GF-D8 (cell line): Measurements from ENCODE around the gene STC2.

ENCODE experiments used
- DNase-seq: peaks from one replicate; lab custom pipeline; 2025; lab: John Stamatoyannopoulos, UW

The STC2 gene

GRCh38 chr5:173314166-173314952, 13.9 kb downstream of the STC2 start:
- no peak for DNase-seq

- DNase-seq = no peak
Observed at GRCh38 chr5:173313351-173313801, 14.8 kb downstream of the STC2 start.

GRCh38 chr5:173312821-173313220, 15.4 kb downstream of the STC2 start:
- no peak for DNase-seq

GRCh38 chr5:173311818-173312585, 16.2 kb downstream of the STC2 start:
- DNase-seq = no peak

- DNase-seq = no peak
Observed at GRCh38 chr5:173310861-173311785, 17.1 kb downstream of the STC2 start.

GRCh38 chr5:173310218-173310769, 17.9 kb downstream of the STC2 start:
- no peak for DNase-seq

- no peak for DNase-seq
Observed at GRCh38 chr5:173309731-173310130, 18.5 kb downstream of the STC2 start.

GRCh38 chr5:173308226-173308625, 20.0 kb downstream of the STC2 start:
- DNase-seq = no peak

GRCh38 chr5:173307695-173308094, 20.5 kb downstream of the STC2 start:
- DNase-seq = no peak

- DNase-seq = no peak
Observed at GRCh38 chr5:173306695-173307094, 21.5 kb downstream of the STC2 start.

GRCh38 chr5:173304591-173304988, 23.6 kb downstream of the STC2 start:
- no peak for DNase-seq

GRCh38 chr5:173303878-173304590, 24.2 kb downstream of the STC2 start:
- DNase-seq = no peak

GRCh38 chr5:173302546-173303155, 25.6 kb downstream of the STC2 start:
- DNase-seq = no peak

GRCh38 chr5:173301695-173302545, 26.3 kb downstream of the STC2 start:
- DNase-seq = no peak

- no peak for DNase-seq
Observed at GRCh38 chr5:173300389-173301047, 27.7 kb downstream of the STC2 start.

- DNase-seq = no peak
Observed at GRCh38 chr5:173299820-173300219, 28.4 kb downstream of the STC2 start.

- DNase-seq = no peak
Observed at GRCh38 chr5:173298213-173298926, 29.8 kb downstream of the STC2 start.

- no peak for DNase-seq
Observed at GRCh38 chr5:173297813-173298212, 30.4 kb downstream of the STC2 start.
